HG02938 (cell line): Measurements from ENCODE around the gene SPTAN1.

Source experiments
- ATAC-seq: cut with Tn5 transposase; IDR thresholded peaks from one replicate; pipeline ENCODE4 v1.9.1; 2021; ENCODE audit warnings: mild to moderate bottlenecking, moderate library complexity; ENCODE audit not compliant: unreplicated experiment

The SPTAN1 gene

GRCh38 chr9:128595471-128595870 is 43.1 kb downstream of the SPTAN1 start:
- ATAC-seq = no peak

DNA sequence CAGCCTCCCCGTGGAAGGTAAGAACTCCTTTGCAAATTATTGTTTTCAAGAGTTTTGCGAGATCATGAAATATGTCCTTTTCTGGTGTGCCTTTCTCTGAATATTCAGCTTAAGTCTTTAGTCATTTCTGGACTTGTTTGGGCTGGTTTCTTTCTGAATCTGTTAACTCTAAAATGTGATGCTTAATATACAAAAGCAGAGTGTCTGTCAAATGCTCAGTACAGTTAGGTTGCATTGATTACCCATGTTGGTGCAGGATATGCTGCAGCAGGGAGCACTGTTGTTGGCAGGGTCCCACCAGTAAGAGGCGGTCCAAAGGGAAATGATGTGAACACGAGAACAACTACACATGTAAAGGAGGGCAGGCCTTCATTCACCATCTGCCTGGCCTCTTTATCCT is 47.7 kb downstream of the SPTAN1 start:
- no peak for ATAC-seq

DNA sequence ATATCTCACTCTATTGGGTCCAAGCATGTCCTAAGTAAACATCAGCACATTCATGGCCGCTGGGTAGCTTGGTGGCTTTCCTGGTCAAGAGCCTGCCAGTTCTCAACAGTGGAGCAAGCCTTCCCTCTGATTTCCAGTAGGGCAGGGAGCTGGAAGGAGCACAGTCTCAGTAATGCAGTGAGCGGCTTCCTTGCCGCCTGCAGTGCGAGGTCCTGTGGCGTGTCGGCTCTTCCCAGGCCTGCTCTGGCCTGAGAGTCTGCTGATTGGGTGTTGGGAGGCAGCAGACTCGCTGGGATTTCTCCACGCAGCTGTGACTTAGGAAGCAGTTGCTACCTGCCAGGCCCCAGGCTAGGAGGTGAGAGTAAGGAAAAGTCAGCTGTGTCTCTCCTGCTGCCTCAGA is 51.3 kb downstream of the SPTAN1 start:
- ATAC-seq = no peak

DNA sequence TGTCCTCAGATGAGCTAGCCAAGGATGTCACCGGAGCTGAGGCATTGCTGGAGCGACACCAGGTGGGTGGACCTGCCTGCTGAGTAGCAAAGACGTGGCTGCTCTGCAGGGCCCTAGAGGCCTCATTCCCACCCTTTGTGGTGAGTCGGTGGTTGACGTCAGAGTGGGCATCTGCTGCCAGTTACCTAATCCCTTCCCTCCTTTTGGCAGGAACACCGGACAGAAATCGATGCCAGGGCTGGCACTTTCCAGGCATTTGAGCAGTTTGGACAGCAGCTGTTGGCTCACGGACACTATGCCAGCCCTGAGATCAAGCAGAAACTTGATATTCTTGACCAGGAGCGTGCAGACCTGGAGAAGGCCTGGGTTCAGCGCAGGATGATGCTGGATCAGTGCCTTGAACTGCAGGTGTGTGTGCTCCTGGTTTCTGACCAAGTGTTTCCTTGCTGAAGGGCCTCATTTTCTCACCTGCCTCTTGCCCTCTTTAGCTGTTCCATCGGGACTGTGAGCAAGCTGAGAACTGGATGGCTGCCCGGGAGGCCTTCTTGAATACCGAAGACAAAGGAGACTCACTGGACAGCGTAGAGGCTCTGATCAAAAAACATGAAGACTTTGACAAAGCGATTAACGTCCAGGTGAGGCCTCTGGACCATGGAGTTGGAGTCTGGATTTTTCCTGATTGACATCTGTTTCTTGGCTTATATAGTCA is 55.4 kb downstream of the SPTAN1 start:
- ATAC-seq = no peak

GRCh38 chr9:128610897-128611296 is 58.5 kb downstream of the SPTAN1 start:
- ATAC-seq = no peak

DNA sequence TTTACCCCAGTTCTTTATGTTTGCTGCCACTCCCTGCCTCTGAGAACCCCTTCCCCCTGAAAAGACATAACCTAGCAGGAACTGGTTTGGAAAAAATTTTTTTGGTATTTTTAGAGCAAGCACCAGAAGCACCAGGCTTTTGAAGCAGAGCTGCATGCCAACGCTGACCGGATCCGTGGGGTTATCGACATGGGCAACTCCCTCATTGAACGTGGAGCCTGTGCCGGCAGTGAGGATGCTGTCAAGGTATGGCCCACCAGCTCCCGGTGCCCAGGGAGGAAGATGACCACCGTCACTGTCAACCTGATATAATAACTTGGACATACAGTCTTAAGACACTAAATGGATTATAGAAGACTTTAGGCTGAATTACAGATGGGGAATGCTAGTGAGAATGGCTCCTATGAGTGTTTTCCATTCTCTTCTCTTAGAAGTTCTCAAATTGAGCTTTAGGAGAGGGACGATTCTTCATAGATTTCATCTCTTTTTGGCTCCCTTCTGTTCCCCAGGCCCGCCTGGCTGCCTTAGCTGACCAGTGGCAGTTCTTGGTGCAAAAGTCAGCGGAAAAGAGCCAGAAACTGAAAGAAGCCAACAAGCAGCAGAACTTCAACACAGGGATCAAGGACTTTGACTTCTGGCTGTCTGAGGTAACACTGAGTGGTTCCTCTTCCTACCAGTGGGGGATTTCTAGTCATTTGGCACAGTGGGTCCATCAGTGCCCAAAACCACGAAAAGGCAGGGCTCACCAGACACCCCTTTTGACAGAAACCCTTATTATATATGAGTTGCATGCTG is 59.4 kb downstream of the SPTAN1 start:
- ATAC-seq = no peak

DNA sequence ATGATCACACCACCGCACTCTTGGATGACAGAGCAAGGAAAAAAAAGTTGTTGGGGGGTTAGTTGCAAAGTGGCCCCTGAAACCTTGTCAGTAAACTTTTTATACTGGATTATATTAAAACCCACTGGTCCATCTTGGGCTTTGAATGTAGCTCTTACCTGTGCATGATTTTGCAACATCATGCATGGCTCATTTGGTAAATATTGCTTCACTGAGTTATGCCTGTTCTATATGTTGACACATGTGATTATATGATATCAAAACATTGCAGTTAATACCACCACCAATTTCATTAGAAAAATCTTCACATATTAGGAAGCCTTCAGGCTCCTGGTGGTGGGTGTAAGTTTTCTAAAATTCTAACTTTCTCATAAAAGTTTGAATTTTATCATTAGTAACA is 62.3 kb downstream of the SPTAN1 start:
- no peak for ATAC-seq

GRCh38 chr9:128615571-128615970 is 63.2 kb downstream of the SPTAN1 start:
- no peak for ATAC-seq

- no peak for ATAC-seq
These were observed 65.6 kb downstream of the SPTAN1 start for GRCh38 chr9:128617943-128618342.

GRCh38 chr9:128619127-128619526 is 66.7 kb downstream of the SPTAN1 start:
- no peak for ATAC-seq

DNA sequence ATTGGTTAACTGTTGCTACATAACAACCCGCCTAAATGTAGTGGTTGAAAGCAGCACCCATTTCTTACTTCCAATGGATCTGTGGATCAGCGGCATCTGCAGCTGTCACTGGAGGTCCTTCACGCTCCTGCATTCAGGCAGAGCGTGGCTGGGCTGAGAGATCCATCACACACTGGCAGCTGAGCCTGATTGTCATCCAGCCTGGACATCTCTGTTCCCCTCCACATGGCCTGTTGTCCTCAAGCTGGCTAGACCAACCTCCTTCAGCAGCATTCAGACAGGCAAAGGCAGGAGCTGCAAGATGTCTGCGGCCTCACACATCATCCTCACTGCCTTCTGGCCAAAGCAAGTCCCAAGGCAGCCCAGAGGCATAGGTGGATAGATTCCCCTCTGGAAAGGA is 67.4 kb downstream of the SPTAN1 start:
- no peak for ATAC-seq

DNA sequence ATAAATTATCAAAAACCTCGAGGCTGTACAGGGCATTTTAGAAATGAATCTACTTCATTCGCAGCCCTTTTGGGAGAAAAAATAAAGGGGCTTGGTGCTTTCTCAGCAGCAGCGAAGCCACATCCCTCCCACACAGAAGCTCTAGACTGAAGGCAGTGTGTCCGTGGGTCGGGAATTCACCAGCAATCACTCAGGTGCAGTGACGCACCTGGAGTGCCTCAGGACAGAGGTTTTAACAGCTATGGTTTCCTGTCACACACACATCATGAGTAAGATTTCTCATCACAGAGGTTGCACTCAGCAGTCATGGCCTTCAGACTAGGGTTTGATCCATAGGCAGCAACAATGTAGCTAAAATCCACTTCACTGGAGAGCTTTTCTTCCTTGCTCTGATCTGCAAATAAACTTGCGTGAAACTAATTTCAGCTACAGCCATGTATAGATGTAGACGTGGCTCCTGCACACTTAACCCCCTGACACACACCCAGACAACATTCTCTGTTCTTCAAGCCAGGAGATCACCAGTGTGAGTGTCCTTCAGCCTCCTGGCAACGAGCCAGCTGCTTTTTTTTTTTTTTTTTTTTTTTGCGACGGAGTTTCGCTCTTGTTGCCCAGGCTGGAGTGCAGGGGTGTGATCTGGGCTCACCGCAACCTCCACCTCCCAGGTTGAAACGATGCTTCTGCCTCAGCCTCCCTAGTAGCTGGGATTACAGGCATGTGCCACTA is 69.5 kb downstream of the SPTAN1 start:
- ATAC-seq = no peak

- ATAC-seq = no peak
These were observed 72.2 kb downstream of the SPTAN1 start for GRCh38 chr9:128624566-128624965.

DNA sequence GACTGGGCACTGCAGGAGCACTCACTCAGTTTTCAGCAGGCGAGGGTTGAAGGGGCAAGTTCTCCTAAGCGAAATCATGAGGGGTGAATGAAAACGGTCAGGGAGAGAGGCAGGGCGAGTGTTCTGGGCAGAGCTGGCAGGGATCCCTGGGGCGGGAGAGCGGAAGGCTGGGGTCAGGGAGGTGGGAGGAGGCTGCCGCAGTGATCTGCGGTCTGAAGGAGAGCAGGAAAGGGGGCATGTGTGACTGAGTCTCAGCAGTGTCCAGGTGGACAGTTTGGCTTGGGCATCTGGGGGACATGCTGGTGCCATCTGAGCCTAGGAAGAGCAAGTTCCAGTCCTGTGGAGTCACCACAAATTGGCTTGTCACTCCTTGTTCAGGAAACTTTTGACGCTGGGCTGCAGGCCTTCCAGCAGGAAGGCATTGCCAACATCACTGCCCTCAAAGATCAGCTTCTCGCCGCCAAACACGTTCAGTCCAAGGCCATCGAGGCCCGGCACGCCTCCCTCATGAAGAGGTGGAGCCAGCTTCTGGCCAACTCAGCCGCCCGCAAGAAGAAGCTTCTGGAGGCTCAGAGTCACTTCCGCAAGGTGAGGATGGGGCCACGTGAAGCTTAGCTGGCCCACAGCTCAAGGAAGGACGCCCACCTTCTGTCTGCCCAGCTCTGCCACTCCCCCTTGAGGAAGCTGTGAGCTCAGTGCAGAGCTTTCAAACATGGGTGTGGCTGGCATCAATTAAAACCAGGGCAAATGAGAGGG is 73.2 kb downstream of the SPTAN1 start:
- ATAC-seq = no peak

- no peak for ATAC-seq
These were observed 73.8 kb downstream of the SPTAN1 start for GRCh38 chr9:128626181-128626580.

GRCh38 chr9:128627127-128627715 is 74.8 kb downstream of the SPTAN1 start:
- no peak for ATAC-seq

DNA sequence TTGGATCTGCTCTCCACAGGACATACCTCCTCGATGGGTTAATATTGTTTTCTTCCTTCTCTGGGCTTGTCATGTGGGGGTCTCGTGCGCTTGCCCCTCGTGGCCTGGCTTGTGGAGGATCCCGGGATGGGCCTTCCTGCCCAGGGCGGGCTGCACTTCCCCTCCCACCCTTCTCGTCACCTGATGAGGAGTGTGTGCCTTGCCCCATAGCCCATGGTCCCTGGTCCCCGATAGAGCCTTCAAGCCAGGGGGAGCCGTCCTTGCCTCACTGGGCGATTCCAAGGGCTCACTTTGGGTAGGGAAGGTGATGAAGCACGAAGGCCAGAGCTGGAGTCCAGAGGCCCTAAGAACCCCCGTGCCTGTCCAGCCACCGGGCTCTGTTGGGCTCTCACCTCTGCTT is 75.5 kb downstream of the SPTAN1 start:
- ATAC-seq = no peak

GRCh38 chr9:128628471-128629048 is 76.2 kb downstream of the SPTAN1 start:
- ATAC-seq = no peak

- no peak for ATAC-seq
These were observed 76.7 kb downstream of the SPTAN1 start for GRCh38 chr9:128629136-128629535.

- no peak for ATAC-seq
These were observed 77.6 kb downstream of the SPTAN1 start for GRCh38 chr9:128629852-128630545.
